ENCODE measurements around the gene GNA12.
"Not testable (repeated sequence)": the region's sequence is repeated elsewhere in the genome, so short reads cannot be mapped to it uniquely, and the experiment has no call there.

Gene GNA12

DNA sequence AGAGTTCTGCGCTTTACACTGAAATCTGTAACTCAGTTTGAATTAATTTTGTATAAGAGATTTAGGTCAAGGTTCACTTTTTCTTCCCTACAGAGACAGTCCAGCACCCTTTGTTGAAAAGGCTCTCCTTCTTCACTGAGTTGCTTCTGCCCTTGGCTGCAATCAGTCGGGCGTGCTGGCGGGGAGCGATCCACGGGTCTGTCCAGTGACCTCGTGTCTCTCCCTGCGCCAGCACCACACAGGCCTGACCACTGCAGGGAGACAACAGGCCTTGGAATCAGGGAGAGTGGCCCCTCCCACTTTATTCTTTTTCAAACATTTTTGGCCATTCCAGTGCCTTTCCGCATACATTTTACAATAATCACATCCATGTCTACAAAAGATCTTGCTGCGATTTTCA, 89.2 kb downstream of the GNA12 start:
- DNase-seq (ENCODE audit: low read depth) = no peak
- no peak overlapping the region for H3K4me3 ChIP-seq (ENCODE audit: low read length)
- TF ChIP-seq, protein P1, sequence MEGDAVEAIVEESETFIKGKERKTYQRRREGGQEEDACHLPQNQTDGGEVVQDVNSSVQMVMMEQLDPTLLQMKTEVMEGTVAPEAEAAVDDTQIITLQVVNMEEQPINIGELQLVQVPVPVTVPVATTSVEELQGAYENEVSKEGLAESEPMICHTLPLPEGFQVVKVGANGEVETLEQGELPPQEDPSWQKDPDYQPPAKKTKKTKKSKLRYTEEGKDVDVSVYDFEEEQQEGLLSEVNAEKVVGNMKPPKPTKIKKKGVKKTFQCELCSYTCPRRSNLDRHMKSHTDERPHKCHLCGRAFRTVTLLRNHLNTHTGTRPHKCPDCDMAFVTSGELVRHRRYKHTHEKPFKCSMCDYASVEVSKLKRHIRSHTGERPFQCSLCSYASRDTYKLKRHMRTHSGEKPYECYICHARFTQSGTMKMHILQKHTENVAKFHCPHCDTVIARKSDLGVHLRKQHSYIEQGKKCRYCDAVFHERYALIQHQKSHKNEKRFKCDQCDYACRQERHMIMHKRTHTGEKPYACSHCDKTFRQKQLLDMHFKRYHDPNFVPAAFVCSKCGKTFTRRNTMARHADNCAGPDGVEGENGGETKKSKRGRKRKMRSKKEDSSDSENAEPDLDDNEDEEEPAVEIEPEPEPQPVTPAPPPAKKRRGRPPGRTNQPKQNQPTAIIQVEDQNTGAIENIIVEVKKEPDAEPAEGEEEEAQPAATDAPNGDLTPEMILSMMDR (conservative IDR thresholded peaks at IDR 0.05; ENCODE audit: low read length) = no peak

DNA sequence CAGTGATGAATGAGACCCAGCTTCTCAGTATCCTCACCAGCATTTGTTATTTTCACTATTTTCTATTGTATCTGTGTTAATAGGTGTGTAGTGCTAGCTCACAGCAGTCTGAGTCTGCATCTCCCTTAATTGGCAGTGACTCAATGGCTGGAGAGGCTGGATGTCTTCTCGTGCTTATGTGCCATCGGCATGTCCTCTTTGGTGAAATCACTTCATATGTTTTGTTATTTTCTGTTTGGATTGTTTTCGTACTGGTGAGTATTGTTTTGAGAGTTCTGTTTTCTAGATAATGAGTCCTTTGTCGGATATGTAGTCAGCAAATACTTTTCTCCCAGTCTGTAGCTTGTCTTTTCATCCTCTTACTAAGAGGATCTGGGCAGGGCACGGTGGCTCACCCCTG, 90.0 kb downstream of the GNA12 start:
- DNase-seq (ENCODE audit: low read depth) = no peak
- TF ChIP-seq, protein P1 (conservative IDR thresholded peaks at IDR 0.05; ENCODE audit: low read length) = no peak
- no peak overlapping the region for H3K4me3 ChIP-seq (ENCODE audit: low read length)

DNA sequence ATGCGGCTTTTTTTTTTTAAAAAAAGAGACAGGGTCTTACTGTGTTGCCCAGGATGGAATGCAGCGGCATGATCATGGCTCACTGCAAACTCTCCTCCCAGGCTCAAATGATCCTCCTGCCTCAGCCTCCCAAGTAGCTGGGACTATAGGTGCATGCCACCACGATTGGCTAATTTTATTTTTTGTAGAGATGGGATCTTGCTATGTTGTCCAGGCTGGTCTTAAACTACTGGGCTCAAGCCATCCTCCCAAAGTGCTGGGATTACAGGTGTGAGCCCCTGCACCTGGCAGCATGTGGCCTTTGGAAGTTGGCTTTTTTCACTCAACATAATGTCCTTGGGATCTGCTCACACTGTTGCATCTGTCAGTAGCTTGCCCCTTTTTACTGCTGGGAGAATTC, 91.0 kb downstream of the GNA12 start:
- TF ChIP-seq, protein P1 (conservative IDR thresholded peaks at IDR 0.05; ENCODE audit: low read length) = no peak
- no peak overlapping the region for H3K4me3 ChIP-seq (ENCODE audit: low read length)
- no peak for DNase-seq (ENCODE audit: low read depth)

DNA sequence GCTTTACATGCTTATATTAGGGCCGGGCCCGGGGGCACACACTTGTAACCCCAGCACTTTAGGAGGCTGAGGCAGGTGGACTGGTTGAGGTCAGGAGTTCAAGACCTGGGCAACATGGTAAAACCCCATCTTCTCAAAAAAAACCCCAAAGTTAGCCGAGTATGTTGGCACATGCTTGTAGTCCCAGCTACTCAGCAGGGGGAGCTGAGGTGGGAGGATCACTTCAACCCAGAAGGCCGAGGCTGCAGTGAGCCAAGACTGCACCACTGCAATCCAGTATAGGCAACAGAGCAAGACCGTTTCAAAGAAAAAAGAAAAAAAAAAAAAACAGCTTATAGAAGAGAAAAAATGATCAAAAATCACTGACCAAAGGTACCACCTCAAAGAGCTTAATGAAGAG, 93.0 kb downstream of the GNA12 start:
- no peak overlapping the region for H3K4me3 ChIP-seq (ENCODE audit: low read length)
- no peak for DNase-seq (ENCODE audit: low read depth)
- TF ChIP-seq, protein P1 (conservative IDR thresholded peaks at IDR 0.05; ENCODE audit: low read length) = no peak

DNA sequence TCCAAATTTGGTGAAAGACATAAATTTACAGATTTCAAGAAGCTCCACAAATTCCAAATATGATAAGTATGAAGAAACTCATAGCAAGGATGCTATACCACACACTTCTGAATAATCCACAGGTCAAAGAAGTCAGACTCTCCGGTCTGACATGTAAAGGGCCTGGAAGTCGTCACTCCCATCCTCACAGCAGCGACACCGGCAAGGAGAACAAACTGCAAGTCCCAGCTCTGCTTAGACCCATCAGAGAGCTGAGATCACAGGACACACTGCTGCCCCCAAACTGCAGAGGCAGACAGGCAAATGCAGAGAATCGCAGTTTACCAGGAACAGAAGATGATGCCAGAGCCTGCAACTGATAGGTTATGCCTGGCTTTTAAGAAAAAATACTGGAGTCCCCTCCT, 94.1 kb downstream of the GNA12 start:
- DNase-seq (ENCODE audit: low read depth) = peak; percentile 21
- no peak overlapping the region for H3K4me3 ChIP-seq (ENCODE audit: low read length)
- TF ChIP-seq, protein P1 (conservative IDR thresholded peaks at IDR 0.05; ENCODE audit: low read length) = no peak

DNA sequence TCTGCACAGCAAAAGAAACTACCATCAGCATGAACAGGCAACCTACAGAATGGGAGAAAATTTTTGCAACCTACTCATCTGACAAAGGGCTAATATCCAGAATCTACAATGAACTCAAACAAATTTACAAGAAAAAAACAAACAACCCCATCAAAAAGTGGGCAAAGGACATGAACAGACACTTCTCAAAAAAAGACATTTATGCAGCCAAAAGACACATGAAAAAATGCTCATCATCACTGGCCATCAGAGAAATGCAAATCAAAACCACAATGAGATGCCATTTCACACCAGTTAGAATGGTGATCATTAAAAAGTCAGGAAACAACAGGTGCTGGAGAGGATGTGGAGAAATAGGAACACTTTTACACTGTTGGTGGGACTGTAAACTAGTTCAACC, 95.4 kb downstream of the GNA12 start:
- not testable (repeated sequence) for DNase-seq (ENCODE audit: low read depth)

DNA sequence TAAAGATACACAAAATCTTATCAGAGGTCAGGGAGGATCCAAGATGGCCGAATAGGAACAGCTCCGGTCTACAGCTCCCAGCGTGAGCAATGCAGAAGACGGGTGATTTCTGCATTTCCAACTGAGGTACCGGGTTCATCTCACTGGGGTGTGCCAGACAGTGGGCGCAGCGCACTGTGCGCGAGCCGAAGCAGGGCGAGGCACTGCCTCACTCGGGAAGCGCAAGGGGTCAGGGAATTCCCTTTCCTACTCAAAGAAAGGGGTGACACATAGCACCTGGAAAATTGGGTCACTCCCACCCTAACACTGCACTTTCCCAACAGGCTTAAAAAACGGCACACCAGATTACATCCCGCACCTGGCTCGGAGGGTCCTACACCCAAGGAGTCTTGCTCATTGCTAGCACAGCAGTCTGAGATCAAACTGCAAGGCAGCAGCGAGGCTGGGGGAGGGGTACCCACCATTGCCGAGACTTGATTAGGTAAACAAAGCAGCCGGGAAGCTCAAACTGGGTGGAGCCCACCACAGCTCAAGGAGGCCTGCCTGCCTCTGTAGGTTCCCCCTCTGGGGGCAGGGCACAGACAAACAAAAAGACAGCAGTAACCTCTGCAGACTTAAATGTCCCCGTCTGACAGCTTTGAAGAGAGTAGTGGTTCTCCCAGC, 100.5 kb downstream of the GNA12 start:
- not testable (repeated sequence) for H3K4me3 ChIP-seq (ENCODE audit: low read length); DNase-seq (ENCODE audit: low read depth)

More for the DNA sequence above, 95.4 kb downstream of the GNA12 start:
- not testable (repeated sequence) for H3K4me3 ChIP-seq (ENCODE audit: low read length)

DNA sequence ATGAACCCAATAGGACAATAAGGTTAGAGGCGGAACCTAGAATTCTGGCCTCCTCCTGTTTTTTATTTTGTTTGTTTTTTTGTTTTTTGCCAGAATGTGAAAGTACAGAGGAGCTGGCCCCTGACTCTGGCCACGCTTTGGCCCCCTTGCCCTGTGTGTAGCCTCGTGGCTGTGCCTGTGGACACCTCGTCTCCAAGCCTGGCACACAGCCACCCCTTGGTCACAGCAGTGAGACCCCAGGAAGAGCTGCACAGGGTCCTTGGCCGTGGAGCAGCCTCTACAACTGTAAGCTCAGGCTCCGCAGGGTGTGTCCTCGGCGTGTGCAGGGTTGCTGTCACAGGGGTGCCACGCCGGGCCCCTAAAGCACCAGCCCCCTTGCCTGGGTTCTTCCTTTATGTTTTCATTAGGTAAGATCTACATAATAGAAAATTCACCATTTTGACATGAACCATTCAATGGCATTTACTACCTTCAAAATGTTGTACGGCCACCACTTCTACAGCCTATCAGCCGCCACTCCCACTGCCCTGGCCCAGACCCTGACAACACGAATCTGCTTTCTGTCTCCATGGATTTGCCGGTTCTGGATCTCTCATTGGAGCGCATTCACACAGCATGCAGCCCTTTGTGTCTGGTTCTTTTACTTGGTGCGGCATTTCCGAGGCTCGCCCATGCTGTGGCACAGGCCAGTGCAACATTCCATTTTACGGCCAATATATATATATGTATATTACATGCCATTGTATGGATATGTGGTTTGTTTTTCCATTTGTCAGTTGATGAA, 105.2 kb downstream of the GNA12 start:
- DNase-seq (ENCODE audit: low read depth) = no peak
- TF ChIP-seq, protein P1 (conservative IDR thresholded peaks at IDR 0.05; ENCODE audit: low read length) = no peak
- H3K4me3 ChIP-seq (ENCODE audit: low read length) = no peak overlapping the region
